Measurements from ENCODE around the gene SYT11. TPM values are rescaled to one million over a fixed set of nuclear protein-coding genes. Genes with fewer than 3 reads are reported as not detected.

SYT11 gene
- total RNA-seq, 1 donor from 2014 or later = 2.3 TPM

- Mint-ChIP-seq H3K27ac (no peak overlapping the region), H3K27me3 (peaks cover 34% of the 10 kb centered on the region), H3K36me3 (no peaks in the 10 kb centered on the region), H3K4me3 (no peak overlapping the region), H3K9me3 (no peaks in the 10 kb centered on the region), H3K4me1 (ENCODE audit: unreplicated experiment) (peaks cover 2% of the 10 kb centered on the region)
- no peak for DNase-seq (ENCODE audit: extremely low spot score, unreplicated experiment)
- TF ChIP-seq CTCF (conservative IDR thresholded peaks at IDR 0.05) = no peak
Observed at GRCh38 chr1:155864393-155864792, 5.0 kb downstream of the SYT11 start.

GRCh38 chr1:155867766-155868165 is 8.4 kb downstream of the SYT11 start:
- peaks cover 38% of the 10 kb centered on the region for H3K27me3 Mint-ChIP-seq
- no peaks in the 10 kb centered on the region for H3K4me1 Mint-ChIP-seq (ENCODE audit: unreplicated experiment)
- no peaks in the 10 kb centered on the region for H3K9me3 Mint-ChIP-seq
- no peak overlapping the region for H3K27ac Mint-ChIP-seq
- no peak overlapping the region for H3K4me3 Mint-ChIP-seq
- no peak for DNase-seq (ENCODE audit: extremely low spot score, unreplicated experiment)
- no peaks in the 10 kb centered on the region for H3K36me3 Mint-ChIP-seq
- TF ChIP-seq CTCF (conservative IDR thresholded peaks at IDR 0.05) = no peak

DNA sequence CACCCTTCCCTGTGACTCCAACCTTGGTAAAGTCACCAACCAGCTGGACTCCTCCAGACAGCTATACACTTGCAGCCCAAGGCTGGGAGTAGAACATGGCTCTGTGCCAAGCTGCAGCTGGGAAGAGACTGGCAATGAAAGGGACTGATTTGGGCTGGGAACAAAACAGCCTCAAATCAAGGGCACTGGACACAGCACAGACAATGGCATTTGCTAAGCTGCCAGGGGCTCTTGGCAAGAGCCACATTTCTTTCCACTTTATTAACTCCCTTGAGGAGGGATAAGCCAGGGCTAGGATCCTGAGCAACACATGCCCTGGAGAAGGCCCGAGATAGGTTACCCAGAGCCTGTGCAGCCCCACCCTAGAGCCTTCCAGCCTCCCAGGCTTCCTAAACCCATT is 12.0 kb downstream of the SYT11 start:
- Mint-ChIP-seq H3K9me3 (no peaks in the 10 kb centered on the region), H3K27ac (no peak overlapping the region), H3K36me3 (no peaks in the 10 kb centered on the region), H3K4me1 (ENCODE audit: unreplicated experiment) (no peaks in the 10 kb centered on the region), H3K27me3 (peaks cover 37% of the 10 kb centered on the region), H3K4me3 (no peak overlapping the region)
- DNase-seq (ENCODE audit: extremely low spot score, unreplicated experiment) = no peak
- TF ChIP-seq CTCF (conservative IDR thresholded peaks at IDR 0.05) = no peak

DNA sequence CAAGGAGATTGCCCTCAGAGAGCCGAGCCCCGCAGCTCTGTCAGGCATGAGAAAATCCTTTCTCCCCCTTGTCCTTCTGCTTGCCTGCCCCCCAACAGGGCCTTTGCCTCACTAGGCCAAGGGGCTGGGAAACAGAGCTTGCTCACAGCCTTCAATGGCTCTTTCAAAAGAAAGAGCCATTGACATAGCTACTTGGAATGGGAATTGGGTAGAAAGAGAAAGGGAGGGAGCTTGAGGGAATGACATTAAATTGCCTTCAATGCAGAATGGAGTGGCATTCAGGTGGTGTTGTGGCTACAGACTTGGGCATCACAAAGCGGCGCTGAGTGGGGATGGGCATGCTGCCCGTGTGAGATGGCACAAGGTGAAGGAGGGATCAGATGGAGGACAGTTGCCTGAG is 13.2 kb downstream of the SYT11 start:
- Mint-ChIP-seq H3K4me1 (ENCODE audit: unreplicated experiment) (no peaks in the 10 kb centered on the region), H3K36me3 (no peaks in the 10 kb centered on the region), H3K27ac (no peak overlapping the region), H3K4me3 (no peak overlapping the region), H3K27me3 (peaks cover 35% of the 10 kb centered on the region), H3K9me3 (no peaks in the 10 kb centered on the region)
- DNase-seq (ENCODE audit: extremely low spot score, unreplicated experiment) = no peak
- no peak for TF ChIP-seq CTCF (conservative IDR thresholded peaks at IDR 0.05)

- Mint-ChIP-seq H3K4me3 (no peak overlapping the region), H3K4me1 (ENCODE audit: unreplicated experiment) (no peaks in the 10 kb centered on the region), H3K36me3 (no peaks in the 10 kb centered on the region), H3K27me3 (peaks cover 25% of the 10 kb centered on the region), H3K9me3 (no peaks in the 10 kb centered on the region), H3K27ac (no peak overlapping the region)
- TF ChIP-seq CTCF (conservative IDR thresholded peaks at IDR 0.05) = no peak
- DNase-seq (ENCODE audit: extremely low spot score, unreplicated experiment) = no peak
Observed at GRCh38 chr1:155873860-155874259, 14.5 kb downstream of the SYT11 start.

- H3K27ac Mint-ChIP-seq = no peak overlapping the region
- no peaks in the 10 kb centered on the region for H3K36me3 Mint-ChIP-seq
Observed at GRCh38 chr1:155877945-155878344, 18.6 kb downstream of the SYT11 start.

More at GRCh38 chr1:155877945-155878344, 18.6 kb downstream of the SYT11 start:
- TF ChIP-seq CTCF (conservative IDR thresholded peaks at IDR 0.05) = no peak
- Mint-ChIP-seq H3K4me1 (ENCODE audit: unreplicated experiment) (no peaks in the 10 kb centered on the region), H3K27me3 (peaks cover 12% of the 10 kb centered on the region), H3K4me3 (no peak overlapping the region), H3K9me3 (no peaks in the 10 kb centered on the region)
- DNase-seq (ENCODE audit: extremely low spot score, unreplicated experiment) = no peak
